Activated CD4-positive, alpha-beta T cell treated with anti-CD3 and anti-CD28 coated beads for 36 hours (primary cell): ENCODE data around the gene SPDYE4. TPM values are rescaled to one million over a fixed set of nuclear protein-coding genes. Genes with fewer than 3 reads are reported as not detected.
A peak's percentile ranks its signal among the peaks of the same experiment; 100 is the strongest.

Experiments
- ATAC-seq: fragments of 200-7000 bp; cut with Tn5 transposase; one replicate; pipeline ENCODE4 v1.10.0; 2021; ENCODE audit warnings: mild to moderate bottlenecking, moderate library complexity
- CTCF ChIA-PET: fragments of 350-600 bp; sonication (Branson Sonifier 250); formaldehyde crosslinking; loops from one replicate; lab custom pipeline; 2021; ENCODE audit warnings: antibody characterized with exemption; lab: Charles Lee
- POLR2A ChIA-PET: fragments of 350-600 bp; sonication (Branson Sonifier 250); formaldehyde crosslinking; loops from one replicate; lab custom pipeline; 2021; ENCODE audit warnings: antibody characterized with exemption, inconsistent platforms; lab: Charles Lee
- DNase-seq: peaks from one replicate; pipeline ENCODE4 v3.0.0-alpha.2; 2020
- H3K27ac Mint-ChIP-seq: one replicate; pipeline ENCODE4 v1.8.0; 2021; ENCODE audit warnings: mixed read lengths
- H3K27me3 Mint-ChIP-seq: one replicate; pipeline ENCODE4 v1.8.0; 2021; ENCODE audit warnings: mixed read lengths
- H3K36me3 Mint-ChIP-seq: one replicate; pipeline ENCODE4 v1.8.0; 2021; ENCODE audit warnings: low read depth, mixed read lengths
- H3K4me1 Mint-ChIP-seq: one replicate; pipeline ENCODE4 v1.8.0; 2021; ENCODE audit warnings: mixed read lengths
- H3K4me3 Mint-ChIP-seq: one replicate; pipeline ENCODE4 v1.8.0; 2021; ENCODE audit warnings: mild to moderate bottlenecking, moderate library complexity, mixed read lengths
- H3K9me3 Mint-ChIP-seq: one replicate; pipeline ENCODE4 v1.8.0; 2021; ENCODE audit warnings: low read depth, mixed read lengths
- intact Hi-C, 2 experiments: fragments of 100-400 bp; cut with DNase I in 1 of 2; cut with micrococcal nuclease in 1 of 2; formaldehyde crosslinking; loops; one replicate each; pipeline versions ENCODE4 v1.14.2 to v1.15.1; 2022 to 2024; cut with DNase I, micrococcal nuclease
- total RNA-seq, 2 experiments: library from RNA; stranded (reverse); gene quantifications; one replicate each; pipeline ENCODE4 v1.2.3, GENCODE V29; 2021

The SPDYE4 gene
- total RNA-seq, 2 experiments from 2014 or later = not detected

- Mint-ChIP-seq H3K9me3 (no peaks in the 10 kb centered on the region), H3K27me3 (no peaks in the 10 kb centered on the region), H3K36me3 (no peaks in the 10 kb centered on the region), H3K4me1 (no peaks in the 10 kb centered on the region), H3K4me3 (no peak overlapping the region), H3K27ac (no peak overlapping the region)
- ATAC-seq = no peak
- intact Hi-C loops = no loop called here
- CTCF ChIA-PET = interaction anchor here (0.6 to 1.2 kb wide), 2 partner anchors 32 to 654 kb away, joined by 3 read pairs; no protein-coding TSS in a partner anchor
- DNase-seq = no peak
- POLR2A ChIA-PET = no interaction called here
Observed at GRCh38 chr17:8798176-8798845, 40.0 kb upstream of the SPDYE4 start.

- no peak for DNase-seq
- H3K36me3 Mint-ChIP-seq = no peaks in the 10 kb centered on the region
- ATAC-seq = no peak
- no peaks in the 10 kb centered on the region for H3K27me3 Mint-ChIP-seq
- intact Hi-C loops = no loop called here
- POLR2A ChIA-PET = no interaction called here
- no peaks in the 10 kb centered on the region for H3K4me1 Mint-ChIP-seq
- no peak overlapping the region for H3K4me3 Mint-ChIP-seq
- no peak overlapping the region for H3K27ac Mint-ChIP-seq
- no peaks in the 10 kb centered on the region for H3K9me3 Mint-ChIP-seq
- CTCF ChIA-PET = interaction anchor here (0.6 to 1.2 kb wide), 2 partner anchors 31 to 654 kb away, joined by 3 read pairs; no protein-coding TSS in a partner anchor
Observed at GRCh38 chr17:8797621-8798175, 39.4 kb upstream of the SPDYE4 start.

- H3K9me3 Mint-ChIP-seq = peaks cover 3% of the 10 kb centered on the region
- no peak overlapping the region for H3K4me3 Mint-ChIP-seq
- ATAC-seq (no peak), DNase-seq (no peak)
- intact Hi-C loops = no loop called here
- ChIA-PET CTCF (interaction anchor here (0.8 to 2.8 kb wide), 2 partner anchors 9 to 204 kb away, joined by 3 to 9 read pairs; no protein-coding TSS in a partner anchor), POLR2A (no interaction called here)
- peaks cover 5% of the 10 kb centered on the region for H3K27me3 Mint-ChIP-seq
- no peaks in the 10 kb centered on the region for H3K36me3 Mint-ChIP-seq
- no peaks in the 10 kb centered on the region for H3K4me1 Mint-ChIP-seq
- H3K27ac Mint-ChIP-seq = no peak overlapping the region
Observed at GRCh38 chr17:8794636-8795035, 36.3 kb upstream of the SPDYE4 start.

- peaks cover 3% of the 10 kb centered on the region for H3K9me3 Mint-ChIP-seq
- ChIA-PET CTCF (no interaction called here), POLR2A (no interaction called here)
- no peaks in the 10 kb centered on the region for H3K36me3 Mint-ChIP-seq
- H3K27me3 Mint-ChIP-seq = peaks cover 6% of the 10 kb centered on the region
- no peak for DNase-seq
- no peak overlapping the region for H3K27ac Mint-ChIP-seq
- no peak overlapping the region for H3K4me3 Mint-ChIP-seq
- intact Hi-C loops = no loop called here
- no peaks in the 10 kb centered on the region for H3K4me1 Mint-ChIP-seq
- ATAC-seq = no peak
Observed at GRCh38 chr17:8793649-8794048, 35.3 kb upstream of the SPDYE4 start.

GRCh38 chr17:8792646-8793045, 34.3 kb upstream of the SPDYE4 start:
- DNase-seq (no peak), ATAC-seq (no peak)
- H3K4me3 Mint-ChIP-seq = no peak overlapping the region
- H3K9me3 Mint-ChIP-seq = peaks cover 3% of the 10 kb centered on the region
- H3K4me1 Mint-ChIP-seq = no peaks in the 10 kb centered on the region
- H3K27ac Mint-ChIP-seq = no peak overlapping the region
- no peaks in the 10 kb centered on the region for H3K36me3 Mint-ChIP-seq
- POLR2A ChIA-PET = no interaction called here
- peaks cover 6% of the 10 kb centered on the region for H3K27me3 Mint-ChIP-seq
- intact Hi-C loops = no loop called here
- CTCF ChIA-PET = no interaction called here

- peaks cover 6% of the 10 kb centered on the region for H3K27me3 Mint-ChIP-seq
- H3K9me3 Mint-ChIP-seq = peaks cover 3% of the 10 kb centered on the region
- intact Hi-C loops = no loop called here
Observed at GRCh38 chr17:8791910-8792270, 33.5 kb upstream of the SPDYE4 start.

GRCh38 chr17:8791248-8791909, 33.0 kb upstream of the SPDYE4 start:
- H3K4me1 Mint-ChIP-seq = no peaks in the 10 kb centered on the region
- ATAC-seq (no peak), DNase-seq (no peak)
- H3K36me3 Mint-ChIP-seq = no peaks in the 10 kb centered on the region
- H3K27me3 Mint-ChIP-seq = peaks cover 6% of the 10 kb centered on the region
- H3K9me3 Mint-ChIP-seq = peaks cover 3% of the 10 kb centered on the region
- ChIA-PET CTCF (interaction anchor here (1.0 kb wide), 1 partner anchor 88 kb away, joined by 3 read pairs; no protein-coding TSS in a partner anchor), POLR2A (interaction anchor here (0.5 kb wide), 1 partner anchor 408 kb away, joined by 3 read pairs; no protein-coding TSS in a partner anchor)
- intact Hi-C loops = no loop called here
- no peak overlapping the region for H3K4me3 Mint-ChIP-seq
- no peak overlapping the region for H3K27ac Mint-ChIP-seq

More at GRCh38 chr17:8791910-8792270, 33.5 kb upstream of the SPDYE4 start:
- Mint-ChIP-seq H3K27ac (no peak overlapping the region), H3K36me3 (no peaks in the 10 kb centered on the region), H3K4me3 (no peak overlapping the region), H3K4me1 (no peaks in the 10 kb centered on the region)
- DNase-seq = peak; percentile 25
- ChIA-PET CTCF (interaction anchor here (1.0 kb wide), 1 partner anchor 87 kb away, joined by 3 read pairs; no protein-coding TSS in a partner anchor), POLR2A (interaction anchor here (0.5 kb wide), 1 partner anchor 408 kb away, joined by 3 read pairs; no protein-coding TSS in a partner anchor)
- ATAC-seq = peak; percentile 78

- no peak overlapping the region for H3K27ac Mint-ChIP-seq
- ATAC-seq (no peak), DNase-seq (no peak)
- no peaks in the 10 kb centered on the region for H3K4me1 Mint-ChIP-seq
- no peaks in the 10 kb centered on the region for H3K36me3 Mint-ChIP-seq
- POLR2A ChIA-PET = no interaction called here
- H3K27me3 Mint-ChIP-seq = peaks cover 6% of the 10 kb centered on the region
- no peak overlapping the region for H3K4me3 Mint-ChIP-seq
- intact Hi-C loops = loop anchor here in 1 of 2 experiments (5.0 kb wide), 1 partner anchor 208 kb away; no protein-coding TSS in a partner anchor
- peaks cover 3% of the 10 kb centered on the region for H3K9me3 Mint-ChIP-seq
- CTCF ChIA-PET = no interaction called here
Observed at GRCh38 chr17:8789743-8790142, 31.4 kb upstream of the SPDYE4 start.

- Mint-ChIP-seq H3K36me3 (no peaks in the 10 kb centered on the region), H3K4me1 (no peaks in the 10 kb centered on the region), H3K27ac (no peak overlapping the region), H3K27me3 (peaks cover 6% of the 10 kb centered on the region), H3K4me3 (no peak overlapping the region), H3K9me3 (peaks cover 3% of the 10 kb centered on the region)
- intact Hi-C loops = loop anchor here in 1 of 2 experiments (5.0 kb wide), 1 partner anchor 208 kb away; no protein-coding TSS in a partner anchor
- DNase-seq (no peak), ATAC-seq (no peak)
- POLR2A ChIA-PET = no interaction called here
- CTCF ChIA-PET = interaction anchor here (0.7 to 0.9 kb wide), 2 partner anchors 126 to 379 kb away, joined by 3 to 4 read pairs; no protein-coding TSS in a partner anchor
Observed at GRCh38 chr17:8788998-8789397, 30.7 kb upstream of the SPDYE4 start.

GRCh38 chr17:8785547-8786413, 27.4 kb upstream of the SPDYE4 start:
- ChIA-PET CTCF (interaction anchor here (0.5 to 3.3 kb wide), 38 partner anchors 10 to 1924 kb away, joined by 3 to 26 read pairs (median 3); partner anchors contain the start of genes MFSD6L and STX8), POLR2A (no interaction called here)
- no peaks in the 10 kb centered on the region for H3K9me3 Mint-ChIP-seq
- no peaks in the 10 kb centered on the region for H3K36me3 Mint-ChIP-seq
- peak; percentile 61 for ATAC-seq
- H3K27me3 Mint-ChIP-seq = peaks cover 6% of the 10 kb centered on the region
- no peak overlapping the region for H3K4me3 Mint-ChIP-seq
- no peaks in the 10 kb centered on the region for H3K4me1 Mint-ChIP-seq
- DNase-seq = peak; percentile 79
- intact Hi-C loops = loop anchor here in 1 of 2 experiments (1.0 to 5.0 kb wide), 4 partner anchors 33 to 402 kb away; partner anchors contain the start of gene RPL26
- no peak overlapping the region for H3K27ac Mint-ChIP-seq
